COLO668 (cell line): ENCODE results near the gene STXBP1.
"Not testable (repeated sequence)": the region's sequence is repeated elsewhere in the genome, so short reads cannot be mapped to it uniquely, and the experiment has no call there.

Experiments
- DNase-seq: peaks from one replicate; lab custom pipeline; 2025; ENCODE audit not compliant: unreplicated experiment; lab: John Stamatoyannopoulos, UW

The STXBP1 gene

DNA sequence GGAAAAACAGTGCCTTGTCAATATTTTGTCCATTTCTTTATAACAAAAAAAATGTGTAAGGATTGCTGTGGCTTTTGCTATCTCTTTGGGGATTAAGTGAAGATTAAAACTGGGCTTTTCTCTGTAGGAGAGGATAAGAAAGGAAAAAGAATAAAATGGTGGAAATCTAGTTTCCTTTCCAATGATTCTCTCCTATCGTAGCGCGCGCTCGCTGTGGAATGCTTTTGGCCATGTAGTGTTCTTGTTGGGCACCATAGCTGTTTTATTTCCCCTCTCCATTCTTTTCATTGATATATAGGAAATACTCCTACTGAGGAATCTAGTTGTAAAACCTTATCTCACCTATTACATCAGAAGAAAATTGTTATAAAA, 1.5 kb downstream of the STXBP1 start:
- no peak for DNase-seq

DNA sequence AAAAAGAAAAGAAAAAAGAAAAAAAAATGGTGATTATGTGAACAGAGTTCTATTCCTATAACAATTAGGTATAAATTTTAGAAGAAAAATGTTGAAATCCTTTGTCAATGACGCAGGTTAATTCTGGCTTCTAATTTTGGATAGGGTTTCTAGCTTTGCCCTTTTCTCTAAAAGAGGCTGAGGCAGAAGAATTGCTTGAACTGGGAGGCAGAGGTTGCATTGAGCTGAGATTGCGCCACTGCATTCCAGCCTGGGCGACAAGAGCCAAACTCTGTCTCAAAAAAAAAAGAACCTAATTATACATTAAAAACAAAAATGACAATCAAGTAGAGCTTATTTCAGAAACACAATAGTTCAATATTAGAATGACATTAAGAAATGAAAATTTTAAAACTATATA, 2.9 kb downstream of the STXBP1 start:
- DNase-seq = no peak

DNA sequence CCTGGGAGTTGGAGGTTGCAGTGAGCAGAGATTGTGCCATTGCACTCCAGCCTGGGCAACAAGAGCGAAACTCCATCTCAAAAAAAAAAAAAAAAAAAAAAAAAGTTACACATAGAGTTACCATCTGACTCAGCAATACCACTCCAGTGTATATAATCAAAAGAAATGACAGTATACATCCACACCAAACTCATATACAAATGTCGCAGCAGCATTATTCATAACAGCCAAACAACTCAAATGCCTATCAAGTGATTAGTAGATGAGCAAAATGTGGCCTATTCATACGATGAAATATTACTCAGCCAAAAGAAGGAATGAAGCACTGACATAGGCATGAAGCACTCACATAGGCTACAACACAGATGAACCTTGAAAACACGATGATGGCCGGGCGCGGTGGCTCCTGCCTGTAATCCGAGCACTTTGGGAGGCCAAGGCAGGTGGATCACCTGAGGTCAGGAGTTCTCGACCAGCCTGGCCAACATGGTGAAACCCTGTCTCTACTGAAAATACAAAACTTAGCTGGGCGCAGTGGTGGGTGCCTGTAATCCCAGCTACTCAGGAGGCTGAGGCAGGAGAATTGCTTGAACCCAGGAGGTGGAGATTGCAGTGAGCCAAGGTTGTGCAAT, 9.4 kb downstream of the STXBP1 start:
- DNase-seq = not testable (repeated sequence)

DNA sequence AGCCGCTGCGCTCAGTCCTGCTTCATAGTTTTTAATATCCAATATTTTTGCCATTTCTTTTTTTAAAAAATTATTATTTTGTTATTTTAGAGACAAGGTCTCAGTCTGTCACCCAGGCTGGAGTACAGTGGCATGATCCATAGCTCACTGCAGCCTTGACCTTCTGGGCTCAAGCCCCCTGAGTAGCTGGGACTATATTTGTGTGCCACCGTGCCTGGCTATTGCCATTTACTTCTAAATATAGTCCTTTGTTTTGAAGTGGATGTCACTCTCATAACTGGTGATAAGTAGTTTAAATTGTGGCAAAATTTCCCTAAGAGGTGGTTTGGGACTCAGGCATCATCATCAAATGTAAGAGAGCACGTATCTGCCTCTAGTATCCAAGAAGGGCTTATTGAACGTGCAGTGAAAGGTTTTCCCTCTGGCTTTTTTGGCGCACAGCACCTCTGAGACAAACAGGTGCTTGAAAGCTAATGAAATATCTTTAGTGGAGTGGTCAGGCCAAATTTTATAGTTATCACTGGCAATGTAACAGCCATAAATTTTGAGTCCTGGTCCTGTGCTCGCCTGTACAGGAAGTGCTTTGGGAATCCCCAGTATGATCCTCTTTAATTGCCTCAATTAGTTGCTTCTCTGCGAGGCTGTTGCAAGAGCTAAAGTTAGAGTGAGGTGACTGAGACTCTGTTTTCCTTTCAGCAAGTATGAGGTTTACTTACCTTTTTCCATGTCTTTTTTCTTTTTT, 14.8 kb downstream of the STXBP1 start:
- DNase-seq = no peak

DNA sequence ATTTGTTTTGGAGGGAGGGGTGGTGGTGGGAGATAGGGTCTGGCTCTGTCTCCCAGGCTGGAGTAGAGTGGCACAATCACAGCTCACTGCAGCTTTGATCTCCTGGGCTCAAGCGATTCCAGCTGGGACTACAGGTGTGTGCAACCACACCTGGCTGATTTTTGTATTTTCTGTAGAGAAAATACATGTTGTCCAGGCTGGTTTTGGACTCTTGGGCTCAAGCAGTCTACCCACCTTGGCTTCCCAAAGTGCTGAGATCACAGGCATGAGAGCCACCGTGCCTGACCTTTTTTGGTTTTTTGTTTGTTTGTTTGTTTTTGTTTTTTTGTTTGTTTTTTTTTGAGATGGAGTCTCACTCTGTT, 15.4 kb downstream of the STXBP1 start:
- DNase-seq = no peak

DNA sequence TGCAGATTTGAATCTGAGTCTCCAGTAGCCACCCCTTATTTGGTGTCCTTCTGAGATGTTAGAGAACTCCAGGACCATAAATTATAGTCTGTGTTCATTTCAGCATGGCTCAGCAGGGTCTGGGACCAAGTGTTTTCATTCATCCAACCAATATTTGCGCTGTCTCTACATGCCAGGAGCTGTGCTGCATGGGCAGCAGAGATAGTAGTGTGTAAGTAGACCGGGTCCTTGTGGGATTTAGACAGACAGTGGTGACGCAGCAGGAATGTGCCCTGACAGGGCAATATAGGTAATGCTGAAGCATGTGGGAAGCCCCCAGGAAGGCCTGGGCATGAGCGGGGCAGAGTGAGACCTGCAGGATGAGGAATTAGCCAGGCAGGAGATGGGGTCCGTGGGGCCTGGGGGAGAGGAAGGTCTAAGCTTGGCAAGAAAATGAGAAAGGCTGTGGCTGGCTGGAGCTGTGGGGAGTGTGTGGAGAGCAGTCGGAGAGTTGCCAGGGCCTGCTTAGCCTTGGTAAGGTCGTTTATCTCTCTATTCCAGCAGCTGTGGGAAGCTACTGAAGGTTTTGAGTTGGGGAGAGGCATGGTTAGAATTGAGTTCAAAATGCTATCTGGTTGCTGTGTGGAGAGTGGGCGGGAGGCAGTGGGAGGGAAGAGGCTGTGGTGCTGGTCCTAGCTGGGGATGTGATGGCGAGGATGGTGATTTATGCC, 16.8 kb downstream of the STXBP1 start:
- DNase-seq = no peak

DNA sequence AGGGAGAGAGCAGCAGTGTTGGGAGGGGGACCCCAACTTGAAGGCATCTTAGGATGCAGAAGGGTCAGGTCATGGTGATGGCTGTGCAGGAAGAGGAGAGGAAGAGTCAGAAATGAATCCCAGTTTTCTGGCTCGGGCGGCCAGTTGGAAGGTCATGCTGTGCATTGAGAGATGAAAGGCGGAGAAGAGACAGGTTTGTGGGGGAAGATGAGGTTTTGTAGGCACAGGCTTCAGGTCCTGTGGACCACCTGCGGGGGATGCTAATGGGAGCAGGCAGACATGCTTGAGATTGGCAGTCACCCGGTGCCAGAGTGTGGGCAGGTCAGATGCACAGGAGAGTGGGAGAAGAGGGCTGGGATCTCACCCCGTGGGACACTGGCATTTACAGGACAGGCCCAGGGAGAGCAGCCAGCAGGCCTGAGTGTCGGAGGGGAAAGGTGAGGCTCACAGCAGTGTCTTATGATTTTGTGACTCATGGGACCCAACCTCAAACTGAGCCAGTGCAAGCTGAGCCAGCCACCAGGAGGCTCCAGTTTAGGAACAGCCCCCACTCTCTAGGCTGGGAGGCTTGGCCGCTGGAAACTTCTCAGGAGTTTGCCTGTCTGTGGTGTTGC, 17.5 kb downstream of the STXBP1 start:
- no peak for DNase-seq

DNA sequence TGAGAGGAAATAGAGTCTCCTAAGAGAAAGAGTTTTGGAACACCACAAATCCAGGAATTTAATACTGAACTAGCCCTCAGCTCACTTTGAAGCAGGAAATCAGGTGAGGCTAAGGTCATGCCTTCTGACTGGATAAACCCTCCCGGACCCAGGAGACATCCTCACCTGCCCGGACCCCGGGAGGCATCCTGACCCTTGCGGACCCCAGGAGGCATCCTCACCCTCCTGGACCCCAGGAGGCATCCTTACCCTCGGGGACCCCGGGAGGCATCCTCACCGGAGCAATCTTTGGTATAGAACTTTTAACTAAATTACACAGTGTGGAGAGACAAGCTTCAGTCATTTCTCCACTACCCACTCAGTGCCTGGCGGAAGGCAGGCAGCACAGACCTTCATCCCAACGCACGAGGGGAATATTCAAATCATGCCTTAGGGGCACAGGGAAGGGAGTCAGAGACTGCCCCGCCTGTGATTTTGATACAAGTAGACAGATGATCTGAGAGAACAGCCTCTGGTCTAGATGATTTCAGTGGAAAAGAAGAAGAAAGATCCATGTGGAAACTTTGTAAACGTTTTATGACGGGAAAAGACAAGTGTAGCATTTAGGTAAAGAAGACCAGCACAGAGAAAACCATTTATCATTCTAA, 21.3 kb downstream of the STXBP1 start:
- DNase-seq = no peak

DNA sequence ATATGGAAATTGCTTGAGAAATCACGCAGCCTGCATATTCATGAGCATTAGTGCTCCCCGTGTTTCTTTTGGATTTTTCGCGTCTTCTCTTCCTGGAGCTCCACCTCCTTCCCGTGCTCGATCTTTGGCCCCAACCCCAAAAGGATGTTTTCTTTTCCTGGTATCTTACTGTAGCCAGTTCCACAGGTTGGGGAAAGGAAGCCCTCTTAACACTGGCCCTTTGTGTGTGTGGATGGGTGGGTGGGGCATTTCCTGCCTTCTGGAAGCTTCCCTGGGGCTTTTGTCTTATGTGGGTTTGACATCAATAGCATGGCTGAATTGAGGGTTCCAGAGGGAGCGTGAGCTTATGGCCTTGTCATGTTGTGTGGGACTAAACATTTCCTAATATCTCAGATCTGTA, 21.9 kb downstream of the STXBP1 start:
- no peak for DNase-seq

DNA sequence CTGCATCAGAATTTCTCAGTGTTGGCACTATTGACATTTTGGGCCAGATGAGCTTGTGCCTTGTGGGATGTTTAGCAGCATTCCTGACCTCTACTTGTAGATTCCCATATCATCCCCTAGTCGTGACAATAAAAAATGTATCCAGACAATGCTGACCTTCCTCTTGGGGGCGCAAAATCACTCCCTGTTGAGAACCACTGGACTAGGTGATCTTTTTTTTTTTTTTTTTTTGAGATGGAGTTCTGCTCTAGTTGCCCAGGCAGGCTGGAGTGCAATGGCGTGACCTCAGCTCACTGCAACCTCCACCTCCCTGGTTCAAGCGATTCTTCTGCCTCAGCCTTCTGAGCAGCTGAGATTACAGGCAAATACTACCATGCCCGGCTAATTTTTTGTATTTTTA, 22.6 kb downstream of the STXBP1 start:
- DNase-seq = no peak

DNA sequence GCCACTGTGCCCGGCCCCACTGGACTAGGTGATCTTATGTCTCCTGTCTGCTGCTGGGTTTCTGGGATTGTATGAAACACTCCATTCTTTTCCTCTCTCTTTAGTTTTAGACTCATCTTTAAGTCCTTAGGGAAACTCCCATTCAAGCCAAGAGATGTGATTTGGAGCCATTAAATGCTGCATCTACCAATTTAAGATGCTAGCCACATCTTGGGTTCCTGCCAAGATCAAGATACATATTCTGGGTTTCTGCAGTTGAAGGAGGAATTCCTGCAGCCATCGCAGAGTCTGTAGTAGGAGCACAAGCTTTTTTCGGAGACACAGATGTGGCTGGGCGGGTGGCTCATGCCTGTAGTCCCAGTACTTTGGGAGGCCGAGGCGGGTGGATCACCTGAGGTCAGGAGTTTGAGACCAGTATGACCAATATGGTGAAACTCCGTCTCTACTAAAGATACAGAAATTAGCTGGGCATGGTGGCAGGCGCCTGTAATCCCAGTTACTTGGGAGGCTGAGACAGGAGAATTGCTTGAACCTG, 23.2 kb downstream of the STXBP1 start:
- DNase-seq = no peak

DNA sequence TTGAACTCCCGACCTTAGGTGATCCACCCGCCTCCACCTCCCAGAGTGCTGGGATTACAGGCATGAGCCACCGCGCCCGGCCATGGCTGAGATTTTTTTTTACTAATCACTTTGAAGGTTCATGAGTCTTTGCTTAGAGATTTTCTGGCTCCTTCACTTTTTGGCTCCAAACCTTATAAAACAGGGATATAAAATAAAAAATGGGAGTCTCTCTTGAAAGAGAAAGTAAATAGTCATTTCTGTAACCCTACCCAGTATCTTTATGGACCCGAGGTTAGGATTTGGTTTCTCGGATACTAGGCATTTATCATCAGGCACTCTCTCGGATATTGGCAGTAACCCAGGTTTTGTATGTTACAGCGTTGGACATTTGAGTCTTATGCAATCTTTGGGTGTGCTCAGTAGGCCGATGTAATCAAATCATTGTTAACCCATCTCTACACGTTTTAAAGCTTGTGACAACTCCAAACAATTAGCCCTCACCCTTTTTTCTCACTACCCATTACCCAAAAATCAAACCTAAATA, 25.3 kb downstream of the STXBP1 start:
- no peak for DNase-seq

DNA sequence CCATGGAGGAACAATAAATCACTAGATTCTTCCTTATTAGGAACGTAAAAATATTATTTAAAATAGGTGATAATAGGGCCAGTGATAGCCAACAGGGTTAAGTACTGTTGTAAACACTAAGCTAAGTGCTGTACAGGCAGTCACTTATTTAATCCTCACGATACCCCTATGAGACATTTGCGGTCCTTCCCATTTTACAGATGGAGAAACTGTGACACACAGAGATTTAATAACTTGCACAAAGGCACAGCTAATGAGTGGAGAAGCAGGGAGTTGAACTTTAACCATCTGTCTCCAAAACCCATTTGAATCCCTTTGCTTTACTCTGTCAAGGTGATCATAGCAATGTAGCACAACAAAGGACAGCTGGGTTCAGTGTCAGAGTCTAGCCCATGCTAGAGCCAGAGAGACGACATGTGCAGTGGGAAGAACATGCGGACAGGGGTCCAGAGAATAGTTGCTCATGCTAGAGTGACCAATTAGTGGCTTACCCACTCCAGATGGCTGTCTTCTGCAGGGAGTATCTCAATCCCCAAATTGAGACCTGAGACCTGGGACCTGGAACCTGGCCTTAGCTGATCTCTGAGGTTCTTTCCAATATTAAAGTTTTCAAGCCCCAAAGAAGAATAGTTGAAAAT, 28.9 kb downstream of the STXBP1 start:
- DNase-seq = no peak

DNA sequence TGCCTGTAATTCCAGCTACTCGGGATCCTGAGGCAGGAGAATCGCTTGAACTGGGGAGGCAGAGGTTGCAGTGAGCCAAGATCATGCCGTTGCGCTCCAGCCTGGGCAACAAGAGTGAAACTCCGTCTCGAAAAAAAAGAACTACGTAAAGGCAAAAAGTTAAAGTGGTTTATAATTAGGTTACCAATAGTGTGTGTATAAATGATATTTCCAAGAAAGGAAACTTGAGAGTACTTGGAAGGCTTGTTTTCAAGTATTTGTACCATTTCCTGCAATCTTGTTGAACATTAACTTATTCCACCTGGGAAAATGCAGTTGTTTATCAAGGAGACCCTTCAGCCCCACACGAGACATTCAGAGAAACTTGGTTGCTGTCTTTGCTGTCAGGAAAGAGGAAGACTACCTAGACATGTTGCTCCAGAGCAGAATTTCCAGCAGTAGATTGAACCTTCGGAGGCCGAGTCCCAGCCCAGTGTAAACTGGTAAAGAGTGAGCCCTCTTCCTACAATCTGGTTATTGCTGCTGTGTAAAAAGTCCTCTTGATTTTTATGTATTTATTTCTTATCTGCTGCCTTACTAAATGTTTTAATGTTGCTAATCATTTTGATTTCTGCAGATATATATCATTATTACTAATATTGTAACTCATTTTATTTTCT, 30.1 kb downstream of the STXBP1 start:
- no peak for DNase-seq

DNA sequence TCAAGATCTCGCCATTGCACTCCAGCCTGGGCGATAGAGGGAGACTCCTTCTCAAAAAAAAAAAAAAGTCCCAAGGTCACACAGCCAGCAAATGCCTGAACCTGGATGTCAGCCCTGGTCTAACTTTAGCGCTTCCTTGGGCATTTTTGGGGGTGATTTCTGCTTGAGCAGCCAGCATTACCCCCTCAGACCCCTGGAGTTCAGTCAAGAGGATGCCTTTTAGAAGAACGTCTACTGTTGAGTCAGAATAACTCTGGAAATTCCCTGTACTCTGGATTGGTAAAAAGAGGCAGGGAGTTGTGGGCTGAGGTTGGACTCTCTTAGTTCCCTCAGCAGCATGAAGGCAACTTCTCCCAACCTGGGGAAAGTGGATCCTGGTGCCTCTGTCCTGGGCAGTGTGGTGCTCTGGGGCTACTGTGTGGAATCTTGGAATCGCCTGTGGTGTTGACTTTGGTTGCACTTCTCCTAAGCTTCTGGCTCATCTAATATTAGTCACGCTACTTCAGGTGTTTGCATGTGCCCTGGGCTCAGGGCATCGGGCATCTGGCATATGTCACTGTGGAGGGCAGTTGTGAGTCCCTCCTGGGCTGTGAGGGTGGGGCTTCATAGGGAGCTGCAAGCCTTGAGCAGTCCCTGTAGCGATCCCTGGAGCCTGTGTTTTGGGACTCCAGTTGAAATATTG, 32.2 kb downstream of the STXBP1 start:
- no peak for DNase-seq

DNA sequence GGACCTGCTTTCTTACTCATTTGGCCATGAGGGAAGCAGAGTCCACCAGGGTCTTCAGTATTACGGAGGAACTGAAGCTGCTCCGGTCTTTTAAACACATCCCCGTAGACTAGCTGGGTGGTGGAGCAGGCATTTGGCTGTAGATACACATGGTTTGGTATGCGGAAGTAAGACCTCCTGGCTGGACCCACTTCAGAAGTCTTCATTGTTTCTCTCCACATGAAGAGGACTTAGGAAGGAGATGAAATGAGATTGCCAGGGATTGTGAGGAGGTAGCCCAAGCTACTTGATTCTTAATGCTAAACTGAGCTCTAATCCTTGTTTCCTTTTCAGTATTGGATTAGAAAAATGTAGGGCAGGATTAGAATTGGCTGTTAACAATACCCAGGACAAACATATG, 32.9 kb downstream of the STXBP1 start:
- DNase-seq = no peak

DNA sequence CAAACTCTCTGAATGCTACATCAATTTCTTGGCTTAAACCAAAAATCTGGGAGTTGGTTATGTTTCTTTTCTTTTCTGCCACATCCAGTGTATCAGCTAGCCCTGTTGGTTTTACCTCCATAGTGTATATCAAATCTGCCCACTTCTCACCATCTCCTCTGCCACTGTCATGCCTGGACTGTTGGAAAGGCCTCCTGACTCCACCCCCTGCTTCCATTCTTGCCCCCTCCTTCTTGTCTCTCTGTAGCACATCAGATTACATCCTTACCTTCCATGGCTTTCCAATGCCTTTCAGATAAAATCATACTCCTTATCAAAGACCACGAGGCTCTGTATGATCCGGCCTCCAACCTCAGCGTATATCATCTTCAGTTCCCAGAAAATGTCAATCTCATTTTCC, 35.4 kb downstream of the STXBP1 start:
- DNase-seq = no peak

DNA sequence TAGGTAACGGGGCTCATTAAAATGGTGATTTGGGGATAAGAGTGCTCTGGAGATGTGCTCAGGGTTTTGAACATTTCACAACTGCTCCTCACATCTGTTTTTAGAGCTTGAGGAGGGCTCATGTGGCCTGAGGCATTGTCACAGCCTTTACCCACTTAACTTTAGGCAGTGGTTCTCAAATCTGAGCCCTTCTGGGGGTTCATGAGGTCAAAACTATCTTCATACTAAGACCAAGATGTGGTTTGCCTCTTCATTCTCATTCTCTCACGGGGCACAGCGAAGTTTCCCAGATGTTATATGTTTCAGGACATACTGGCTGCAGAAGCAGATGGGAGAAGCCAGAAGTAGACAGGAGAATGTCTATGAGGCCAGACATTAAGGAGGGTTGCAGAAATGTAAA, 38.4 kb downstream of the STXBP1 start:
- no peak for DNase-seq
